ENCODE data around the gene RAB4A. TPM values are rescaled to one million over a fixed set of nuclear protein-coding genes. Genes with fewer than 3 reads are reported as not detected.

The RAB4A gene
- total RNA-seq, 1 experiment from 2014 or later = 66.7 TPM

DNA sequence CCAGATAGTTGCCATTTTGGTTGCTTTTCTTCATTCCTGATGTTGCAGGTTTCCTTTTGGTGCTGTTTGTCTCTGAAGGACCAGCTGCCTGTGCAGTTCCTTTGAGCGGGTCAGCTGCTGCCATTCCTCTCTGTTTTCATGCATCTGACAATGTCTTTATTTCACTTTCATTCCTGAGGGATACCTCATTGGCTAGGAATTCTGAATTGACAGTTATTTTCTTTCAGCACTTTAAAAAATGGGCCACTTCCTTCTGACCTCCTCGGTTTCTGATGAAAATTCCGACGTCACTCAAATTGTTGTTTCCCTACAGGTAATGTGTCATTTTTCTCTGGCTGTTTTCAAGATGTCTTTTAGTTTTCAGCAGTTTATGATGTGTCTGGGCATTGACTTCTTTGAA lies 47.1 kb downstream of the RAB4A start:
- no peaks in the 10 kb centered on the region for H3K9me3 Mint-ChIP-seq

More for the DNA sequence above, 47.1 kb downstream of the RAB4A start:
- H3K9ac ChIP-seq (ENCODE audit: extremely low read depth, insufficient read length, low read length) = no peak overlapping the region
- H4K8ac ChIP-seq (replicated peaks; ENCODE audit: insufficient read length, low read depth, low read length) = no peak overlapping the region
- no peak for DNase-seq
- H3K14ac ChIP-seq (ENCODE audit: insufficient read depth, low read length) = no peak overlapping the region
- H2BK20ac ChIP-seq (ENCODE audit: low read depth, low read length, poor library complexity, severe bottlenecking) = no peak overlapping the region
- no peaks in the 10 kb centered on the region for H3K27me3 ChIP-seq (ENCODE audit: insufficient read depth, low read length)
- no peaks in the 10 kb centered on the region for H4K20me1 ChIP-seq (ENCODE audit: control insufficient read depth, insufficient read depth, insufficient read length)
- no peaks in the 10 kb centered on the region for H3K23me2 ChIP-seq (ENCODE audit: insufficient read length, low read depth, low read length, poor library complexity, severe bottlenecking)
- H3K79me1 ChIP-seq (ENCODE audit: insufficient read depth, low read depth, low read length, poor library complexity, severe bottlenecking) = no peaks in the 10 kb centered on the region
- H4K91ac ChIP-seq (ENCODE audit: insufficient read length, low read depth, low read length) = no peak overlapping the region
- H4K5ac ChIP-seq (ENCODE audit: insufficient read length, low read depth, low read length) = no peak overlapping the region
- H3K9me3 ChIP-seq (ENCODE audit: control insufficient read depth, low read depth, low read length) = no peaks in the 10 kb centered on the region
- Mint-ChIP-seq H3K27me3 (ENCODE audit: low read depth) (no peaks in the 10 kb centered on the region), H3K4me1 (no peaks in the 10 kb centered on the region), H3K4me3 (no peak overlapping the region), H3K27ac (no peak overlapping the region; a peak in 1 of 7 replicates), H3K36me3 (ENCODE audit: insufficient read depth in 1 of 3, low read depth in 3 of 3) (peaks cover 0 to 13% (median 9%) of the 10 kb centered on the region in 3 experiments; a peak in 5 of 7 replicates)
- H2AFZ ChIP-seq (ENCODE audit: low read length) = no peak overlapping the region
- H3K56ac ChIP-seq (ENCODE audit: insufficient read length, low read depth, low read length) = no peak overlapping the region
- no peak overlapping the region for H3K4me2 ChIP-seq (ENCODE audit: insufficient read depth, insufficient read length, low read length)
- no peak overlapping the region for H3K23ac ChIP-seq (ENCODE audit: insufficient read length, low read depth, low read length)
- no peak overlapping the region for H3K18ac ChIP-seq (ENCODE audit: insufficient read length, low read depth, low read length)
- H3T11ph ChIP-seq (ENCODE audit: low read length) = no peak overlapping the region
- no CpG with 5 or more reads among the region's 4 CpGs for WGBS (ENCODE audit: extremely low coverage, insufficient read length, low lambda C conversion rate)
- no peak overlapping the region for H2BK12ac ChIP-seq (ENCODE audit: insufficient read length, low read depth, low read length)
- no peak overlapping the region for H2BK15ac ChIP-seq (ENCODE audit: low read depth, low read length)
- no peak for TF ChIP-seq CTCF (conservative IDR thresholded peaks at IDR 0.05)
- H2BK120ac ChIP-seq (ENCODE audit: low read depth, low read length, poor library complexity, severe bottlenecking) = no peak overlapping the region
- no peak overlapping the region for H3K4ac ChIP-seq (ENCODE audit: low read depth, low read length)
- H3K4me1 ChIP-seq (ENCODE audit: insufficient read depth, low read length) = no peaks in the 10 kb centered on the region
- no peak overlapping the region for H2BK5ac ChIP-seq (ENCODE audit: insufficient read length, low read length)
- no peak overlapping the region for H3K27ac ChIP-seq (ENCODE audit: insufficient read length, low read depth, low read length)
- no peaks in the 10 kb centered on the region; the same call in 1 of the 2 replicates for H3K79me2 ChIP-seq (ENCODE audit: insufficient read depth, low read length)
- H2AK5ac ChIP-seq (ENCODE audit: insufficient read length, low read length) = no peak overlapping the region
